Progenitor cell of endocrine pancreas (in vitro differentiated cells): ENCODE measurements around the gene GATAD2B. TPM values are rescaled to one million over a fixed set of nuclear protein-coding genes. Genes with fewer than 3 reads are reported as not detected.
"Not testable (repeated sequence)": the region's sequence is repeated elsewhere in the genome, so short reads cannot be mapped to it uniquely, and the experiment has no call there.

ENCODE experiments used
- DNase-seq: peaks from one replicate; pipeline ENCODE4 v3.0.0; 2021; ENCODE audit warnings: low spot score; ENCODE audit not compliant: unreplicated experiment
- H3K27ac Mint-ChIP-seq: 2 replicates; pipeline ENCODE4 v1.8.0; 2021; ENCODE audit warnings: mild to moderate bottlenecking, moderate library complexity, mixed read lengths
- H3K27me3 Mint-ChIP-seq: 2 replicates; pipeline ENCODE4 v1.8.0; 2021; ENCODE audit warnings: mixed read lengths
- H3K36me3 Mint-ChIP-seq: 2 replicates; pipeline ENCODE4 v1.8.0; 2022; ENCODE audit warnings: mixed read lengths; ENCODE audit not compliant: insufficient read depth
- H3K4me1 Mint-ChIP-seq: 2 replicates; pipeline ENCODE4 v1.8.0; 2021; ENCODE audit warnings: low read depth, mixed read lengths
- H3K4me3 Mint-ChIP-seq: 2 replicates; pipeline ENCODE4 v1.8.0; 2021; ENCODE audit warnings: low read depth, mild to moderate bottlenecking, moderate library complexity, mixed read lengths
- H3K9me3 Mint-ChIP-seq: 2 replicates; pipeline ENCODE4 v1.8.0; 2021; ENCODE audit warnings: low read depth, mixed read lengths
- total RNA-seq: library from RNA; stranded (reverse); gene quantifications from 2 replicates; pipeline ENCODE4 v1.2.1, GENCODE V29; 2021
- TF ChIP-seq, protein P1 (sequence below): fragments of 200-600 bp; sonication (generic); IDR thresholded peaks from one replicate; pipeline ENCODE4 v1.5.0; 2021; ENCODE audit warnings: antibody characterized with exemption, mild to moderate bottlenecking; ENCODE audit not compliant: unreplicated experiment

GATAD2B gene
- total RNA-seq, 1 donor from 2014 or later, result 52.6 TPM

DNA sequence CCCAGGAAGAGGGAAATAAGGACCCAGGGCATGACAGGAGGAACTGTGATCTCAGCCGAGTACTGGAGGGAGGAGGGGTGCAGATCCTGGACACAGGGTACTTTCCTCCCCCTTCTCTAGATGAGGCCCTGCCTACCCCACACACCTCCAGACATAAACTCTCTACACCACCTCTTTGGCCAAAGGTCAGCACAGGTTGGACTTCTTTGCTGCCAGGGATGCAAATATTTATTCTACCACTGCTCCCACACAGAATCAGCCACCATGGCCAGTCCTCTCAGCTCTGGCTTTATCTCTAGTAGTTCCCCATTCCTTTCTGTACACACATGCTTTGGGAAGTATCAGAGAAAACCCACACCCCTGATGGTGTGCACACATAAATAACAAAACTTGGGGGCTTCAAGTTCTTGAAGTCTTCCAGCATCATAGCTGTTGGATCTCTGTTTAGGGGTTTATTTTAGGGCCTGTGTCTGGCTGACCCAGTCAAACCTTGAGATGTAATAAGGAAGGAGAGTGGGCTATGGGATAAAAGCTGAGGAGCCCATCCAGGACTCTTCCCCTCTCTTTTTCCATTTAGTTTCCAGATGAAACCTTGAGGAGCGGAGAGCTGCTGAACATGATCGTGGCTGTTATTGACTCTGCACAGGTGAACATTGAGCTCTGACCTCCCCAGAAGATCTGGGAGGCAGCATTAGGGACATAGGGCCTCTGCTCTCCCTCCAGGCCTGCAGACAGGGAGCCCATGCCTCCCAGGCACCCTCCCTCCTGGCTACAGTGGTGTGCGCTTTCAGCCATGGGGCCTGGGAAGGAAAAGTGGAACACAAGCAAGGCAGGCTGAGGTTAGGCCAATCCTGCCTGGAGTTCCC lies 154.2 kb downstream of the GATAD2B start:
- no peaks in the 10 kb centered on the region for H3K9me3 Mint-ChIP-seq
- H3K36me3 Mint-ChIP-seq, result peaks cover 27% of the 10 kb centered on the region
- peak overlapping the region; percentile 29 for H3K4me3 Mint-ChIP-seq
- TF ChIP-seq, protein P1, sequence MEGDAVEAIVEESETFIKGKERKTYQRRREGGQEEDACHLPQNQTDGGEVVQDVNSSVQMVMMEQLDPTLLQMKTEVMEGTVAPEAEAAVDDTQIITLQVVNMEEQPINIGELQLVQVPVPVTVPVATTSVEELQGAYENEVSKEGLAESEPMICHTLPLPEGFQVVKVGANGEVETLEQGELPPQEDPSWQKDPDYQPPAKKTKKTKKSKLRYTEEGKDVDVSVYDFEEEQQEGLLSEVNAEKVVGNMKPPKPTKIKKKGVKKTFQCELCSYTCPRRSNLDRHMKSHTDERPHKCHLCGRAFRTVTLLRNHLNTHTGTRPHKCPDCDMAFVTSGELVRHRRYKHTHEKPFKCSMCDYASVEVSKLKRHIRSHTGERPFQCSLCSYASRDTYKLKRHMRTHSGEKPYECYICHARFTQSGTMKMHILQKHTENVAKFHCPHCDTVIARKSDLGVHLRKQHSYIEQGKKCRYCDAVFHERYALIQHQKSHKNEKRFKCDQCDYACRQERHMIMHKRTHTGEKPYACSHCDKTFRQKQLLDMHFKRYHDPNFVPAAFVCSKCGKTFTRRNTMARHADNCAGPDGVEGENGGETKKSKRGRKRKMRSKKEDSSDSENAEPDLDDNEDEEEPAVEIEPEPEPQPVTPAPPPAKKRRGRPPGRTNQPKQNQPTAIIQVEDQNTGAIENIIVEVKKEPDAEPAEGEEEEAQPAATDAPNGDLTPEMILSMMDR, result no peak
- DNase-seq, result no peak
- H3K4me1 Mint-ChIP-seq, result peaks cover 26% of the 10 kb centered on the region
- no peaks in the 10 kb centered on the region for H3K27me3 Mint-ChIP-seq
- H3K27ac Mint-ChIP-seq, result peak overlapping the region; percentile 95

DNA sequence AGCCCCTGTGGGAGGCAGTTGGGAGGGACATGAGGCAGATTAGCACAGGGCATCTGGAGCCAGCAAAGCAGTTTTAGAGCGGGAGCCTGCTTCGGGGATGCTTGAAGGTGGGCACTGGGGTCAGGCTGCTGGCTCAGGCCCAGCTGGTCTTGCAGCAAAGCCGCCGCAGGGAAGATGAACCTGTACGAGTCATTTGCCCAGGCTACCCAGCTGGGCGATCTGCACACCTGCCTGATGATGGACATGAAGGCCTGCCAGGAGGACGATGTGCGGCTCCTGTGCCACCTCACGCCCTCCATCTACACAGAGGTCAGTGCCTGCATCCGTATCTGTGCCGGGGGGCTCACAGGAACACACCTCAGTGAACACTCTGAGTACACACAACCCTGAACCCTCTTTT lies 155.3 kb downstream of the GATAD2B start:
- H3K9me3 Mint-ChIP-seq, result no peaks in the 10 kb centered on the region
- H3K27ac Mint-ChIP-seq, result peak overlapping the region; percentile 95
- H3K27me3 Mint-ChIP-seq, result no peaks in the 10 kb centered on the region
- H3K36me3 Mint-ChIP-seq, result peaks cover 28% of the 10 kb centered on the region
- peaks cover 26% of the 10 kb centered on the region for H3K4me1 Mint-ChIP-seq
- H3K4me3 Mint-ChIP-seq, result no peak overlapping the region
- TF ChIP-seq, protein P1, result no peak
- DNase-seq, result no peak

DNA sequence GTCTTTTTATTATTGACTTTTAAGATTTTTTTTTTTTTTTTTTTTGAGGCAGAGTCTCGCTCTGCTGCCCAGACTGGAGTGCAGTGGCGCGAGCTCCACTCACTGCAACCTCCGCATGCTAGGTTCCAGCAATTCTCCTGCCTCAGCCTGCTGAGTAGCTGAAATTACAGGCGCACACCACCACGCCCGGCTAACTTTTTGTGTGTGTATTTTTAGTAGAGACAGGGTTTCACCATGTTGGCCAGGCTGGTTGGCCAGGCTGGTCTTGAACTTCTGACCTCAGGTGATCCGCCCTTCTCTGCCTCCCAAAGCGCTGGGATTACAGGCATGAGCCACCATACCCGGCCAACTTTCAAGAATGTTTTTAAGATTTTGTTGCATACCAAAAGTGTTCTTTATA lies 156.1 kb downstream of the GATAD2B start:
- H3K4me3 Mint-ChIP-seq, H3K9me3 Mint-ChIP-seq, H3K27me3 Mint-ChIP-seq, DNase-seq: not testable (repeated sequence)
- Mint-ChIP-seq H3K36me3 (peaks cover 31% of the 10 kb centered on the region), H3K4me1 (peaks cover 26% of the 10 kb centered on the region), H3K27ac (peak overlapping the region; percentile 52)

DNA sequence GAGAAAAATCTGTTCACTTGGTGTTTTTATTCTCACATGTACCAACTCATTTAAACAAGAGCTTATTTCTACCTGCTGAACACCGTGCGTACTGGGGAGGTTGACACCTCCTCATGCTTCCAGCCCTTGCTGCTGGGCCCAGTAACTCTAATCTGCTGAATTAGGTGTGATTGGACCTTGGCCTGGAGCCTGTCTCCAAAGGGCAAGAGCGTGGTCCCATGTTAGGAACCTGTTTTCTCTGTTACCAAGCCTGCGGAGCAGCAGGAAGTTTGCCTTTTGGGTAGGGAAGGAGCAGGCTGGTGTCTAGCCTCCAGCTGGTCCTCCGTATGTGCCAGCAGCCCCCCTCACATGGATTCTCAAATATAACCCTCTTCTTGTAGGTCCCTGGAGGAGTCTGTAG lies 158.5 kb downstream of the GATAD2B start:
- TF ChIP-seq, protein P1, result no peak
- DNase-seq, result no peak
- Mint-ChIP-seq H3K27ac (no peak overlapping the region), H3K36me3 (peaks cover 32% of the 10 kb centered on the region), H3K4me3 (no peak overlapping the region), H3K9me3 (no peaks in the 10 kb centered on the region), H3K27me3 (no peaks in the 10 kb centered on the region), H3K4me1 (peaks cover 21% of the 10 kb centered on the region)

DNA sequence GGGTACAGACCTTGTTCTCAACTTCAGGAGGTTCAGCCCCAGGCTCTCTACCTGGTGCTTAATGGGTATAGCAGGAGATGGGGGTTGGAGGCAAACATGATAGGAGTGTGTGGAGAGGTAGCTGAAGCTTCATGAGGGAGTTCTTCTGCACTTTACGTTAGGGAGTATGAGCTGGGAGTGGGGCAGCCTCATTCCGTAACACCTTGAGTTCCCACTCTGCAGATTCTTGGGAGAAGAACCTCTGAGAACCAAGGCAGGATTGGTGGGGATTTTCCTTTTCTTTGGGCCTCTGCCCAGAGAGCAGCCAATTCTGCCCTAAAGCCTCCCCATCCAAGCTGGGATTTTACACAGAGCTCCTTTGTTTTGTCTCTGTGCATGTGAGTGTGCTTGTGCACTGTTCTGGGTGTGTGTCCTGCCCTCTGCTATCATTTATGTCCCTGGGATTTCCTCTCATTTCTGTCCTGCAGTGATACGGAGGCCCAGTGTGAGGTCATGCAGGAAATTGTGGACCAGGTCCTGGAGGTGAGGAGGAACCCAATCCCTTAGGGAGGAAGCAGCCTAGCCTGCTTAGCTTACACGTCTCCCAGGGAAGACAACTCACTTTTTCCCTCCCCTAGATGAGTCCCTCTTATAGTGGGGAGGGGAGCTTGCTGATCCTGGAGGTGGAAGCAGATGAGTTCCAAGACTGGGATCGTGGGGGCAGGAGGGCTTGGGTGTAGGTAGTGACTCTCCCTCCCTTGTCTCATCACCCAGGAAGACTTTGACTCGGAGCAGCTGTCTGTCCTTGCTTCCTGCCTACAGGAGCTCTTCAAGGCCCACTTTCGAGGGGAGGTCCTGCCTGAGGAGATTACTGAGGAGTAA lies 159.2 kb downstream of the GATAD2B start:
- no peaks in the 10 kb centered on the region for H3K9me3 Mint-ChIP-seq
- H3K4me1 Mint-ChIP-seq, result peaks cover 14% of the 10 kb centered on the region
- no peak for DNase-seq
- H3K36me3 Mint-ChIP-seq, result peaks cover 29% of the 10 kb centered on the region
- H3K27ac Mint-ChIP-seq, result peak overlapping the region; percentile 71
- TF ChIP-seq, protein P1, result no peak
- H3K27me3 Mint-ChIP-seq, result no peaks in the 10 kb centered on the region
- H3K4me3 Mint-ChIP-seq, result no peak overlapping the region
